HG03064 (cell line): ENCODE results near the gene WDFY2.
"Not testable (repeated sequence)": the region's sequence is repeated elsewhere in the genome, so short reads cannot be mapped to it uniquely, and the experiment has no call there.

Experiments used
- ATAC-seq: cut with Tn5 transposase; IDR thresholded peaks from one replicate; pipeline ENCODE4 v1.9.1; 2021; ENCODE audit warnings: low read depth; ENCODE audit not compliant: unreplicated experiment

Gene WDFY2

DNA sequence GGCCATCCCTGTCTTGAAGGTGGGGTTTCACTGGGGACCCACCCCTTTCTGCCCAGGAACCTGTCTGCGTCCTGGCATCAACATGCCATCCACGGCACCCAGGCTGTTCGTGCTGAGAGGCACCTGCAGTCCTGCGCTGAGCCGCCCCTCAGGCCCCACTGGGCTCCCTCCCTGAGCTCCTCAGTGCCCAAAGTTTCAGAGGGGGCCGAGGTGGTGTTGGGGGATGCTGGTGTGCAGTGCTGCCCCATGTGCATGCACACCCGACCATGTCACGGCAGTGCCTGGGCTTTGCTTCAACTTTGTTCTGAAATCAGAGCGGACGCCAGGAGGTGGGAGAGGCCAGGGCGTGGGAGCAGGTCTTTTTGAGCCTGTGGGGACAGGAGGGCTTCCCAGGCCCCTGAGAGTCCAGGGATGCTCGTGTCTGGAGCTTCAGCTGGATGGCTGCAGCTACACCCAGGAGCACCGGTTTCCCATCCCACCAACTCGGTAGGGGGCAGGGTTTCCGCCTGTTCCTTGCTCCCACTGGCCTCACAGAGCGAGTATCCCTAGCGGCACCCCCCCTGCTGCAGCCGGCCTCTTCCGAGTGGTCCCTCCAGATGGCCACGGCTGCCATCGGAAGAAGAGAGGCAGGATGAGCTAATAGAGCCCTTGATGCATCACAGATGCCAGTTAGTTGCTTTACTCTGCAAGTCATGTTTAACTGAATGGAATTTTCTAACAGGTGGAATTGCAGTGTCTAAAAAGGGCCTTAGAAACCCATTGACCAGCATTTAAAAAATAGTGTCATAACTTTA lies 44.0 kb downstream of the WDFY2 start:
- ATAC-seq: no peak

DNA sequence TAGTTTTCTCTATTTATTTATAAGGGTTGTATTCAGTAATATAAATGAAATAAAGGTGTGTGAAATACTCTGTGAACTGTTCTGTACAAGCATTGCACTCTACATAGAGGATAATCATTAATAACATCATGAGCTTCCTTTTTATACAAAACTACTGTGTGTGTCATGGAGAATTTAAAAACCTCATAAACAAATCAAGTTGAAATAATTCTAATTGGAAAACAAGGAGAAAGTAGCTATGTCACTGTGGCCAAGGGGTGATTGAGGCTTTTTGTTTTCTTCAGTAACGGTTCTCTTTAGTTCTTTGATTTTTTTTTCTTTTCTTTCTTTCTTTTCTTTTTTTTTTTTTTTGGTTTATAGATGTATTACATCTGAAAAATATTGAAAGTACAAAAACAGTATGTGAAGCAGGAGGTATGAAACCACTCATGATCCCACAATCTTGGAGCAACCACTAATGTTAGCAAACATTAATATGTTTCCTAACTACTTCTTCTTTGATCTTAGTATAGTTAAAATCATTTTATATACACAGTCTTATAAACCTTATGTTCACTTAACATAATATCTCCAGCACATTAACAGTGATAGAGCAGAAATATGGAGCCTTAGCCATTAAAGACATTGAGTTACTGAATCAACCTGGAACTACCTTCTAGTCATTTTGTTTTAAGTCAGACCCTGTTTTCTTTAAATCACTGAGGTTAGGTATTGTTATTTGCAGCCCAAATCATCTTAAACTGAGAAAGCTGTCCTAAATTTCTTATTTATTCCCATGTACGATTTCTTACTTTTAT lies 45.4 kb downstream of the WDFY2 start:
- no peak for ATAC-seq

DNA sequence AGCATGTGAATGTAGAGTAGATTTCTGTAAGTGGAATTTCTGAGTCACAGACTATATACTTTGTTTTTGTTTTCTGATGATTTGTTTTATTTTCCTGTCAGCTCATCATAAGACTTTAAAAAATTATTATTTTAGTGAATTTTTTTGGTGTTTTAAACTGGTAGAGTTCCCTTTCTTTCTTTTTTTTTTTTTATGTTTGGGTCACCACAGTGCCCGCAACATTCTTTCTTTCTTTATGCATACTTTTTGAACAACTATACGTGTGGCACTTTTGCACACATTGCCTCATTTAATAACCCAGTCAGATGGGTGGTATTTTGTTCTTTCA lies 46.0 kb downstream of the WDFY2 start:
- no peak for ATAC-seq

- no peak for ATAC-seq
Measured at GRCh38 chr13:51632591-51633362, 48.5 kb downstream of the WDFY2 start.

DNA sequence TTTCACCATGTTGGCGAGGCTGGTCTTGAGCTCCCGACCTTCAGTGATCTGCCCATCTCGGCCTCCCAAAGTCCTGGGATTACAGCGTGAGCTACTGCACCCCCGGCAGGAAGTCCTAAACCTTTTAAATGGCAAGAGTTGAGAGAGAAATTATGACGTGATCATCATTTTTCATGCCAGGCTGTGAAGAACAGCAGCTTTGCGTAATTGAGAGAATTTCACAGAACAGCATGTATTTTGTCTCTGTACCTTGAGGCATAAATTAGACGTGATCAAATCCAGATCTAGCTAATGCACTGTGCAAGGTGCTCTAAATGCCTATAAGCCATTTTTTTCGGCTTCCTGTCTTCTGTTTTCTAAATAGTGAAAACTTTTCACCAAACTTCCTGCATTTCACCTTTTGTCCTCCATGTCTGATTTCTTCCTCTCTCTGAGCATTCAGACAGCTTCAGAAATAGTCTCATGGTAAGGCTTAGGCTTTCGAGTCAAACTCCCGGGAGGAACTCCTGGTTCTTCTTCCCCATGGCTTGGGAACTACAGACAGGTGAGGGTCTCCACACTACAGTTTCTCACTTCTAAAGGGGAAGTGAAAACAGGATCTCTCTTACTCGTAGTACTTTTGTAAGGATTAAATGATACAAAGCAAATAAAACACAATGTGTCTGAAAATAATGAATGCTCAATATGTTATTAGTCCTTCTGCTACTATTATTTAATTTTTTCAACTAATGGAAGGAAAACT lies 51.0 kb downstream of the WDFY2 start:
- no peak for ATAC-seq

DNA sequence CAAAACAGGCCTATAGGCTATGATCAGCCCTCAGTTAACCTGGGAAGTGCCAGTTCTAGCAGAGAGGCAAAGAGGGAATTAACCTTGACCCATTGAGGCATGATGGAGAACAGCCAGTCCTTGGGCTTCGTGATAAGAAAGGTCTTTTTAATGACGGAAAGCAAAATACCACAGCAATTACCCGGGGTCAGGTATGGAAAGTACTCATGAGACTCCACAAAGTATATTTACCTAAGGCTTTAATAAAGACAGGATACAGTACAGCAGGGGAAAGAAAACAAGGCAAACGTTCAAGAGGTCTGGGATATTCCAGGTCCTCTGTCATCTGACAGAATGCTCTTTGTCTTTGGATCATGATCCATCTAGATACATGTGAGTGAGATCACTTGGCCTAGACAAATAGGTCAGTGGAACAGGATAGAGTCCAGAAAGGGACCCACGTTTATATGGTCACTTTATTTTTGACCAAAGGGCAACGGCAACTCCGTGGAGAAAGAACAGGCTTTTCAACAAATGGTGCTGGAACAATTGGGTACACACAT lies 52.2 kb downstream of the WDFY2 start:
- no peak for ATAC-seq

DNA sequence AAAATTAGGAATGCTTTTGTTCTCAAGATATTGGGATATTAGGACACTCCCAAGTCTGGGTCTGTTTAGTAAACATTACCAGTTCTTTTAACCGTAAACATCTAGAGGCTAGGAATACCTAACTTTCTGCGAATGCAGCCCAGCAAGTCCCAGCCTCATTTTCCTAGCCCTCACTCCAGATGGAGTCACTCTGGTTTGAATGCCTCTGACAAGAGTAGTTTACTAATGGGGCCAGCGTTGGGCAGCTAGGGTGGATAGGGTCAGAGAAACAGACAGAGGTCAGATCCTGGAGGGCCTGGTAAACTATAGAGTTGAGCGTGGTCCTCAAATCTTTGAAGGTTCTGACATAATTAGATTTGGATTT lies 53.6 kb downstream of the WDFY2 start:
- ATAC-seq: no peak

- ATAC-seq: no peak
Measured at GRCh38 chr13:51638216-51638871, 54.1 kb downstream of the WDFY2 start.

DNA sequence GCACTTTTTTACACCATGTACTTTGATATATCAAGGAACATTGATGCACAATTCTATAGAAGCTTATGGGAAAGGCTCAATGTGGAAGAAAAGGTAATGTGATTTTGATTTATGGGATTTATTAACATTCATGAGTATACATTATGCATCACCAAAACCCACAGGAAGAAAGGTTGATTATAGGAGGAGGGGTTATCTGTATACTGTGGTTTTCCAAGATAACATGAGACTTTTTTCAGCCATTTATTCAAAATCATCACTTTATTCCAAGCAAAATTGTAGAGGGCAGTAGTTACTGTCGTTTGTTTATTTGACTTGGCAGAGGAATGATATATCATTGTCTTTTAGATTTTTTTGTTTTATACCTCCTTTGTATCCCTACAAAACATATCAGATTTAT lies 54.9 kb downstream of the WDFY2 start:
- ATAC-seq: no peak

DNA sequence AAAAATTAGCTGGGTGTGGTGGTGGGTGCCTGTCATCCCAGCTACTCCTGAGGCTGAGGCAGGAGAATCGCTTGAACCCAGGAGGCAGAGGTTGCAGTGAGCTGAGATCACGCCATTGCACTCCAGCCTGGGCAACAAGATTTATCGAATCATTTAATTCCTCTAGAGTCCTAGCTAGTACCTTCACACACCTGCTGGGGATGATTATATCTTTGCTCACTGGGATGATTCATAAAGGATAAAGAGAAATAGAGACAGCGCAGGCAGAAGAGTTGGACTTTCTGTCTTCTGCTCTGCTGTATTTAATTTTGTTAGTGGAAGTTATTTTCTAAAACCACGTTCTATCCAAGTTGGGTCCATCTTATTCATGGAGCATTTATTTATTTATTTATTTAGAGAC lies 56.4 kb downstream of the WDFY2 start:
- ATAC-seq: not testable (repeated sequence)

GRCh38 chr13:51643105-51643881 lies 59.0 kb downstream of the WDFY2 start:
- ATAC-seq: no peak

GRCh38 chr13:51643882-51644281 lies 59.6 kb downstream of the WDFY2 start:
- ATAC-seq: no peak

DNA sequence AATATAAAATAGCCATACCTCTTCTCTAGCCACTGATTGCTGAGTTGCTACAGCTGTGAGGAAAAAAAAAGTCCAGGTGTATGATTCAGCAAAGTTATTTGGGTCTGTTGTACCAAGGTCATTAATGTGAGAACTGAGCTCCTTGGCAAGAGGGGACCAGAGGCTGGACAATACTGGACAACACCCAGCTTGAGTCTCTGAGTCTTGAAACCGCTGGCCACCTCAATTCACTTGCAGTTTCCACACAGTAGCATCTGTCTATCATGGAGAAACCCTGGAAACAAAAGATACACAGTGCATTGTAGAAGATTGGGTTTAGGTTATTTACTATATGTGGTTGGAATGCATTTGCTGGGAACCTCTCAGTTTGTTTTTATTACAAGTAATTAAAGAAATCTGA lies 60.4 kb downstream of the WDFY2 start:
- no peak for ATAC-seq

GRCh38 chr13:51645154-51645650 lies 60.9 kb downstream of the WDFY2 start:
- no peak for ATAC-seq

DNA sequence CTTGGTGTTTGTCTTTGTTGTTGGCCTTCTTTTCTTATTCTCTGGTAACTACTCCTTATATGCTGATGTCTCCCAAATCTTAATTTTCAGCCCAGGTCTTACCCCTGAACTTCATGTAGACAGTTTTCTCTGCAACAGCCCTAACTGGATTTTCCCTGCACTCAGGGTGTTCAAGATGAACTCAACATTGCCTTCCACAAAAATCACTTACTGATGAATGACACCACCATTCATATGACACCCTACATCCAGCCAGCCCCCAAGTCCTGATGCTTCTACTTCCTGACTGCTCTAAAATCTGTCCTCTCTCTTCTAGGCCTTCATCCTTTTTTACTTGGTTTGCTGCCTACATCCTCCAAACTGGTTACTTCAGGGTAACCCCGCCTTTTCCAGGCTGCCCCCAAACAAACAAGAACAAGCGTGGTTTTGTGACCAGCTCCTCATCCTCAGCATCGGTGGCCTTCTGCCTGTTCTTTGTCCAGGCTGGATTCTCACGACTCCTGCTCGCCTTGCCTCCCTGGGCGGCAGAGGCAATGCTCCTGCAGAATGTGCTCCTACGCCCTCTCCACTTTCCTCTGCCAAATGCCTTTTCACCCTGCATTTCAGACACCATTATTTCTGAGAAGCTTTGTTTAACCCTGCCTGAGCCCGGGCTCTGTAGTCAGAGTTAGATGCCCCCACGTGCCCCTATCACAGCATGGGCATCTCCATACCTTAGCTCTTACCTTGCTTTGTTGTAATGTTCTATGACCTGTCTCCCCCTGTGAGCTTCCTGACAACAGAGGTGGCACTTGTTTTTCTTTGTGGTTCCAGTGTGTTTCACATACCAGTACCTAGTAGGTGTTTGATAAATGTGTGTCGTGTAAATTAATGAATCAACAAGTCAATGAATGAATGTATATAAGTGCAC lies 61.8 kb downstream of the WDFY2 start:
- no peak for ATAC-seq

- no peak for ATAC-seq
Measured at GRCh38 chr13:51647067-51647466, 62.8 kb downstream of the WDFY2 start.

DNA sequence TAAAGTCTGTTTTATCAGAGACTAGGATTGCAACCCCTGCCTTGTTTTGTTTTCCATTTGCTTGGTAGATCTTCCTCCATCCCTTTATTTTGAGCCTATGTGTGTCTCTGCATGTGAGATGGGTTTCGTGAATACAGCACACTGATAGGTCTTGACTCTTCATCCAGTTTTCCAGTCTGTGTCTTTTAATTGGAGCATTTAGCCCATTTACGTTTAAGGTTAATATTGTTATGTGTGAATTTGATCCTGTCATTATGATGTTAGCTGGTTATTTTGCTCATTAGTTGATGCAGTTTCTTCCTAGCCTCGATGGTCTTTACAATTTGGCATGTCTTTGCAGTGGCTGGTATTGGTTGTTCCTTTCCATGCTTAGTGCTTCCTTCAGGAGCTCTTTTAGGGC lies 67.9 kb downstream of the WDFY2 start:
- ATAC-seq: not testable (repeated sequence)
